Mesodermal cell (in vitro differentiated cells): ENCODE data around the gene C16orf46.
A peak's percentile ranks its signal among the peaks of the same experiment; 100 is the strongest.

ENCODE experiments used
- H3K27ac ChIP-seq: 2 replicates; pipeline ENCODE4 v1.7.0; 2013; ENCODE audit warnings: mild to moderate bottlenecking, low read depth, low read length, moderate library complexity; ENCODE audit not compliant: severe bottlenecking
- H3K36me3 ChIP-seq: 2 replicates; pipeline ENCODE4 v1.7.1; 2013; ENCODE audit warnings: mild to moderate bottlenecking, low read length, moderate library complexity; ENCODE audit not compliant: control insufficient read depth, insufficient read depth
- H3K4me1 ChIP-seq: one replicate; pipeline ENCODE4 v1.7.1; 2013; ENCODE audit warnings: mild to moderate bottlenecking, low read length; ENCODE audit not compliant: insufficient read depth, control insufficient read depth, poor library complexity, severe bottlenecking
- H3K4me3 ChIP-seq: 2 replicates; pipeline ENCODE4 v1.7.0; 2013; ENCODE audit warnings: low read length, control low read depth, mild to moderate bottlenecking; ENCODE audit not compliant: insufficient read depth, poor library complexity, severe bottlenecking; ENCODE audit errors: extremely low read depth
- H3K9me3 ChIP-seq: 2 replicates; pipeline ENCODE4 v1.7.1; 2013; ENCODE audit warnings: mild to moderate bottlenecking, low read length, moderate library complexity; ENCODE audit not compliant: control insufficient read depth
- WGBS, 2 experiments: methylation state at CpG; one replicate each; pipeline ENCODE4 v1.1.5; 2013; ENCODE audit warnings: missing lambda C conversion rate in 2 of 2; ENCODE audit not compliant: insufficient coverage in 2 of 2; 5-methylcytosine and 5-hydroxymethylcytosine counted together

C16orf46 gene

GRCh38 chr16:81042821-81043220, 34.2 kb downstream of the C16orf46 start:
- no peak overlapping the region for H3K4me3 ChIP-seq
- WGBS, 2 experiments: 100% methylated on average over 2 of the region's 2 CpGs; no CpG with 5 or more reads in 1 of the 2 experiments
- H3K27ac ChIP-seq: no peak overlapping the region
- no peaks in the 10 kb centered on the region for H3K9me3 ChIP-seq
- peaks cover 23% of the 10 kb centered on the region for H3K4me1 ChIP-seq
- H3K36me3 ChIP-seq: peaks cover 75% of the 10 kb centered on the region

GRCh38 chr16:81041696-81042095, 35.3 kb downstream of the C16orf46 start:
- Histone ChIP-seq H3K4me1 (peaks cover 28% of the 10 kb centered on the region), H3K9me3 (no peaks in the 10 kb centered on the region), H3K36me3 (peaks cover 82% of the 10 kb centered on the region), H3K4me3 (no peak overlapping the region), H3K27ac (no peak overlapping the region)
- WGBS, 2 experiments: 85 to 93% methylated on average over 3 of the region's 4 CpGs

- Histone ChIP-seq H3K4me3 (no peak overlapping the region), H3K36me3 (peaks cover 81% of the 10 kb centered on the region), H3K4me1 (peaks cover 28% of the 10 kb centered on the region), H3K27ac (peak overlapping the region; percentile 0), H3K9me3 (no peaks in the 10 kb centered on the region)
- 88 to 95% methylated on average over 4 to 5 of the region's 5 CpGs for WGBS, 2 experiments
These were observed 36.2 kb downstream of the C16orf46 start for GRCh38 chr16:81040842-81041241.

- Histone ChIP-seq H3K4me1 (peaks cover 28% of the 10 kb centered on the region), H3K4me3 (no peak overlapping the region), H3K27ac (peak overlapping the region; percentile 0), H3K9me3 (no peaks in the 10 kb centered on the region), H3K36me3 (peaks cover 74% of the 10 kb centered on the region)
- WGBS, 2 experiments: no CpG with 5 or more reads among the region's 2 CpGs
These were observed 36.9 kb downstream of the C16orf46 start for GRCh38 chr16:81040131-81040530.

GRCh38 chr16:81036751-81037350, 40.2 kb downstream of the C16orf46 start:
- Histone ChIP-seq H3K9me3 (peaks cover 7% of the 10 kb centered on the region), H3K36me3 (peaks cover 42% of the 10 kb centered on the region), H3K4me1 (peaks cover 28% of the 10 kb centered on the region), H3K4me3 (peak overlapping the region; percentile 74), H3K27ac (no peak overlapping the region)
- 15 to 48% methylated on average over 3 to 6 of the region's 10 CpGs for WGBS, 2 experiments

- H3K4me1 ChIP-seq: peaks cover 28% of the 10 kb centered on the region
- H3K4me3 ChIP-seq: peak overlapping the region; percentile 74
- 0% methylated on average over 41 to 58 of the region's 80 CpGs for WGBS, 2 experiments
- peaks cover 7% of the 10 kb centered on the region for H3K9me3 ChIP-seq
- no peak overlapping the region for H3K27ac ChIP-seq
- peaks cover 35% of the 10 kb centered on the region for H3K36me3 ChIP-seq
These were observed 40.9 kb downstream of the C16orf46 start for GRCh38 chr16:81035975-81036750.

- peaks cover 23% of the 10 kb centered on the region for H3K4me1 ChIP-seq
- peak within 1 kb of the TSS; percentile 74 for H3K4me3 ChIP-seq
- 5 to 6% methylated on average over 29 to 44 of the region's 54 CpGs for WGBS, 2 experiments
- peaks cover 32% of the 10 kb centered on the region for H3K36me3 ChIP-seq
- H3K9me3 ChIP-seq: peaks cover 7% of the 10 kb centered on the region
- H3K27ac ChIP-seq: no peak within 1 kb of the TSS
These were observed 41.6 kb downstream of the C16orf46 start, which contains the start of gene ATMIN for GRCh38 chr16:81035398-81035974. Gene ATMIN (plus strand): TSS chr16:81035842. CDS start chr16:81035871, 29 bp downstream.

- H3K9me3 ChIP-seq: peaks cover 7% of the 10 kb centered on the region
- H3K4me3 ChIP-seq: no peak overlapping the region
- WGBS, 2 experiments: 96 to 98% methylated on average over 5 of the region's 11 CpGs
- H3K4me1 ChIP-seq: no peaks in the 10 kb centered on the region
- H3K36me3 ChIP-seq: peaks cover 46% of the 10 kb centered on the region
- H3K27ac ChIP-seq: no peak overlapping the region
These were observed 47.0 kb downstream of the C16orf46 start for GRCh38 chr16:81029930-81030604.

GRCh38 chr16:81026429-81026828, 50.6 kb downstream of the C16orf46 start:
- no CpG with 5 or more reads among the region's 4 CpGs for WGBS, 2 experiments

GRCh38 chr16:81018496-81018895, 58.5 kb downstream of the C16orf46 start:
- no peak overlapping the region for H3K4me3 ChIP-seq
- H3K36me3 ChIP-seq: peaks cover 91% of the 10 kb centered on the region
- H3K4me1 ChIP-seq: no peaks in the 10 kb centered on the region
- no peaks in the 10 kb centered on the region for H3K9me3 ChIP-seq
- no peak overlapping the region for H3K27ac ChIP-seq
- no CpG with 5 or more reads among the region's 2 CpGs for WGBS, 2 experiments

More at GRCh38 chr16:81026429-81026828, 50.6 kb downstream of the C16orf46 start:
- H3K36me3 ChIP-seq: peaks cover 74% of the 10 kb centered on the region
- H3K27ac ChIP-seq: no peak overlapping the region
- H3K4me1 ChIP-seq: no peaks in the 10 kb centered on the region
- H3K4me3 ChIP-seq: no peak overlapping the region
- H3K9me3 ChIP-seq: no peaks in the 10 kb centered on the region
